K562 (cell line): ENCODE results near the gene MBD5. TPM values are rescaled to one million over a fixed set of nuclear protein-coding genes. Genes with fewer than 3 reads are reported as not detected.

ENCODE experiments used
- ATF7 ChIP-seq: fragments of 450-650 bp; IDR thresholded peaks from 2 replicates; pipeline ENCODE4 v1.7.1; 2014; ENCODE audit warnings: mild to moderate bottlenecking, moderate library complexity
- CTCF ChIP-seq, 3 experiments: IDR thresholded peaks in 2 of 3; conservative IDR thresholded peaks in 1 of 3; 2 replicates each; pipeline ENCODE4 v1.5.1; 2011 to 2012; ENCODE audit warnings: low read length in 3 of 3, mild to moderate bottlenecking in 3 of 3, control low read depth in 2 of 3, improper control_type of control experiment in 1 of 3, inconsistent platforms in 1 of 3, low read depth in 1 of 3, mixed read lengths in 1 of 3, moderate library complexity in 1 of 3; ENCODE audit not compliant: insufficient read depth in 2 of 3
- HMG20B ChIP-seq: fragments of 250-450 bp; sonication (Bioruptor Pico); IDR thresholded peaks from 2 replicates; pipeline ENCODE4 v1.5.0; 2021; ENCODE audit warnings: mild to moderate bottlenecking
- NBN ChIP-seq: fragments of 450-650 bp; IDR thresholded peaks from 2 replicates; pipeline ENCODE4 v1.6.1; 2016; ENCODE audit warnings: low read depth, mild to moderate bottlenecking
- NEUROD1 ChIP-seq: fragments of 150-350 bp; IDR thresholded peaks from 2 replicates; pipeline ENCODE4 v1.6.1; 2014; ENCODE audit warnings: borderline replicate concordance, low read length, low read depth; ENCODE audit not compliant: partially characterized antibody
- RREB1 ChIP-seq: fragments of 250-450 bp; sonication (Bioruptor Pico); IDR thresholded peaks from 2 replicates; pipeline ENCODE4 v1.4.0; 2020
- SIX5 ChIP-seq, 2 experiments: IDR thresholded peaks; 2 replicates each; pipeline ENCODE4 v1.6.1; 2011; ENCODE audit warnings: low read length in 2 of 2, borderline replicate concordance in 1 of 2, low read depth in 1 of 2, mild to moderate bottlenecking in 1 of 2, moderate library complexity in 1 of 2; ENCODE audit not compliant: insufficient read depth in 1 of 2
- TRIM24 ChIP-seq, 2 experiments: fragments of 450-650 bp; IDR thresholded peaks; 2 replicates each; pipeline ENCODE4 v1.6.1; 2016
- USF2 ChIP-seq: sonication (generic); formaldehyde crosslinking; IDR thresholded peaks from 2 replicates; pipeline ENCODE4 v1.5.0; 2020; ENCODE audit warnings: missing genetic modification reagents
- ZBED1 ChIP-seq: IDR thresholded peaks from 2 replicates; pipeline ENCODE4 v1.6.1; 2014
- ZNF444 ChIP-seq: fragments of 250-450 bp; sonication (Bioruptor Pico); IDR thresholded peaks from 2 replicates; pipeline ENCODE4 v1.4.0; 2020; ENCODE audit warnings: mild to moderate bottlenecking, moderate library complexity
- ZNF76 ChIP-seq: fragments of 250-450 bp; sonication (Bioruptor Pico); IDR thresholded peaks from 2 replicates; pipeline ENCODE4 v1.4.0; 2020; ENCODE audit warnings: mild to moderate bottlenecking, moderate library complexity, borderline replicate concordance
- polyA plus RNA-seq, 8 experiments: library from polyadenylated mRNA; depleted of rRNA in 4 of 8; stranded (reverse) in 5 of 8; unstranded in 3 of 8; fragments of >200 nt; fragmentation: Nextera tagmentation in 2 of 8; fragmentation: Illumina TruSeq in 1 of 8; extraction: Ambion mirVana in 2 of 8; extraction: Trizol in 1 of 8; gene quantifications; 2 replicates each; pipeline versions ENCODE4 v1.2.1 to v1.2.3, GENCODE V29; 2011 to 2014; ENCODE audit warnings: inconsistent platforms in 1 of 8, missing spikeins in 1 of 8
- total RNA-seq, 7 experiments: library from RNA; depleted of rRNA in 6 of 7; stranded (reverse); fragments of >200 nt in 6 of 7; fragmentation: Illumina TruSeq in 2 of 7; extraction: Trizol in 2 of 7; gene quantifications; 2 replicates each; pipeline versions ENCODE4 v1.2.1 to v1.2.3, GENCODE V29; 2011 to 2021; ENCODE audit warnings: low replicate concordance in 1 of 7

Gene MBD5
- total and polyA plus RNA-seq, 9 of the 15 experiments (the other 6 are each of a cell fraction or from before 2014, with no cell fraction given) = 3.4 to 14.5 (median 9.0) TPM

- TF ChIP-seq RREB1 (CRISPR knock-in tag) = no peak
- peak; percentile 23 to 72; a peak in 2 of 4 replicates for TF ChIP-seq TRIM24 (IDR thresholded peaks at IDR 0.05)
- no peak for TF ChIP-seq NBN
- TF ChIP-seq SIX5 (IDR thresholded peaks at IDR 0.05; ENCODE audit: borderline replicate concordance in 1 of 2, insufficient read depth in 1 of 2, low read depth in 1 of 2, low read length in 2 of 2) = no peak
- TF ChIP-seq USF2 (CRISPR knock-in tag) = peak; percentile 27; the same call in 1 of the 2 replicates
- no peak for TF ChIP-seq NEUROD1
- TF ChIP-seq ZBED1 = no peak
- TF ChIP-seq CTCF (IDR thresholded peaks at IDR 0.05 in 2 of 3, conservative IDR thresholded peaks at IDR 0.05 in 1 of 3; ENCODE audit: insufficient read depth in 2 of 3, low read depth in 1 of 3, low read length in 3 of 3) = peak in 1 of 3 experiments; percentile 35; a peak in 2 of 6 replicates
- peak; percentile 71 for TF ChIP-seq ATF7
- TF ChIP-seq ZNF444 (CRISPR knock-in tag) = no peak
- no peak for TF ChIP-seq HMG20B
- TF ChIP-seq ZNF76 (CRISPR knock-in tag) = no peak
Observed at GRCh38 chr2:148259674-148260073, 238.8 kb downstream of the MBD5 start (continued).
